Activated T-cell treated with anti-CD3 and anti-CD28 coated beads, Interleukin-2, amount 50 U/mL, for 4 hours (primary cell): ENCODE data around the gene CRACR2A. TPM values are rescaled to one million over a fixed set of nuclear protein-coding genes. Genes with fewer than 3 reads are reported as not detected.

Experiments used
- ATAC-seq, 2 donors: fragments of 200-7000 bp; cut with Tn5 transposase; one replicate each; pipeline ENCODE4 v1.10.0; 2021
- DNase-seq: peaks from one replicate; pipeline ENCODE4 v3.0.0-alpha.2; 2020
- H3K27me3 Mint-ChIP-seq: one replicate; pipeline ENCODE4 v1.8.0; 2021; ENCODE audit warnings: low read depth, mixed read lengths
- H3K36me3 Mint-ChIP-seq: one replicate; pipeline ENCODE4 v1.8.0; 2022; ENCODE audit warnings: mixed read lengths; ENCODE audit not compliant: insufficient read depth
- H3K4me1 Mint-ChIP-seq: one replicate; pipeline ENCODE4 v1.8.0; 2021; ENCODE audit warnings: low read depth, mixed read lengths
- H3K4me3 Mint-ChIP-seq: one replicate; pipeline ENCODE4 v1.8.0; 2021; ENCODE audit warnings: mild to moderate bottlenecking, moderate library complexity, mixed read lengths
- H3K9me3 Mint-ChIP-seq: one replicate; pipeline ENCODE4 v1.8.0; 2021; ENCODE audit warnings: mixed read lengths
- total RNA-seq, 3 donors: library from RNA; stranded (reverse); gene quantifications; one replicate each; pipeline ENCODE4 v1.2.1, GENCODE V29; 2021

Gene CRACR2A
- total RNA-seq, 3 donors from 2014 or later = 31.8 to 48.0 (median 46.2) TPM

DNA sequence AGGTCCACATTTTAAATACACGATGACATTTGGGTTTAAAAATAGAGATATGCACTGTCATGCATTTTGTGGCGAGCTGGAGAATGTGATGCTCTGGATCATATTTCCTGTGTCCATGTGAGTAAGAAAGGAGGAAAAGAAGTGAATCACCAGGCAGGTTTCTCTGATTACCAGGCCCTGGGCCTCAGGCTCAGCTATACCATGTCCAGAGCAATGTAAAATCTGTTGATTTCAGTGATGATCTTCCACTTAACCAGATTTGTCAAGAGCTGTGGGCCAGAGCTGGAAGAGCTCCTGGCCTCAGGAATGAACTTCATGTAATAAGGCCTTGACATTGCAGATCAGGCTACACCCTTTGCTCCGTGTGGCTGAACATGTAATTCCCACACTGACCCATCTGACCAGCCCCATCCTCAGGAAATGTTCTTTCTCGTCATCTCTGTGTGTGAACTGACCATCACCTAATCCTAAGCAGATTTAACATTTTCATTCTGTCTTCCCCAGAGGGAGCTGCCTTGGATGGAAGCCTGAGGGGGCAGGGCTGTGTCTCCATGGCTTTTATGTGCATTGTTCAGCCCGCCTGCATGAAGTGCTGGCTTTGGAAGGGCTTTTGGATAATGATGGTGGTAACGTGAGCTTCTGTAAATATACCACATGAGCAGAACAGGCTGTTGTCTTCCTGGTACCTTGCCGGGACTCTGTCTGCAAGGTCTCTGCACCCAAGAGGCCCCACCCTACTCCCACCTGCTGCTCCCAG is 54.5 kb downstream of the CRACR2A start:
- Mint-ChIP-seq H3K36me3 (peaks cover 36% of the 10 kb centered on the region), H3K4me1 (peaks cover 4% of the 10 kb centered on the region), H3K27me3 (no peaks in the 10 kb centered on the region), H3K4me3 (no peak overlapping the region), H3K9me3 (peaks cover 2% of the 10 kb centered on the region)
- ATAC-seq (no peak), DNase-seq (no peak)

DNA sequence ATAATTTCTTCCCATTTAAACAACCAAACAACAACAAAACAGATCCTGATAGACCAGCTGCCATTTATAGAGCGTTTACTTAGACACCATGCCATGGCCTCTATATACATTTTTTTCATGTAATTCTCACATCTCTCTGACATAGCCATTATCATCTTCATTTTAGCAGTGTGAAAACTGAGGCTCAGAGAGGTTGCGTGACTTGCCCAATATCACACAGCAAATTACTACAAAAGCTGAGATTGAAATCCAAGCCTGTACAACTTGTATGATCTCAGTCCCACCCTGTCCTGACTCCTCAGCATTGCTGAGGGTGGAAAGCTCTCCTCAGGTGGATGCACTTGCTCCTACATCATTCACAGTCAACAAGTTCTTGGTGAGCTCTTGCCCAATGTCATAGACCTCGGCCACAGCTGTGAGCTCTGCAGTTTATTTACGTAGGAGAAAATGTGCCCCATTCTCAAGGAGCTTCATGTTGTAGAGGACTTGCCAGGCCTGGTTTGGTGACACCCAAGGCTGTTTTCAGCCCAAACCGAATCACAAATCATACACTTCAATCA is 55.5 kb downstream of the CRACR2A start:
- DNase-seq (no peak), ATAC-seq (no peak)
- Mint-ChIP-seq H3K4me3 (no peak overlapping the region), H3K27me3 (no peaks in the 10 kb centered on the region), H3K9me3 (no peaks in the 10 kb centered on the region), H3K36me3 (peaks cover 37% of the 10 kb centered on the region), H3K4me1 (peaks cover 4% of the 10 kb centered on the region)

DNA sequence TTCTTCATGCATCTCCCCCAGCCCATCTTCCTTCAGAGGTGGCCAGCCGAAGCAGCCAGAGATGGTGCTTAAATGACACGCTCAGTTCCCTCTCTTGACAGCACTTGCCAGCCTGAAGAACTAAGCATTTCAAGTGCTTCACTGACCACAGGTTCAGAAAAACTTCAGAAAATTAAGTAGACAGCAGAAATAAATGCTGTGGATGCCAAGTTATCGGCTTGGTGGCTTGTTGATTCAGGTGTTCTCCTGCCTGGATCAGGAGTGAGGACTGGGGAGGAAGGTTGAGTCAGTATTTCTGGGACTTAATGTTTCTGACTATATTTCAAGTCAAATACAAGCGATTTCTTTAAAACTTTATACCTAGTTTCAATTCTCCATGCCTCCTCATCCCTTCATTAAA is 58.2 kb downstream of the CRACR2A start:
- Mint-ChIP-seq H3K4me1 (no peaks in the 10 kb centered on the region), H3K9me3 (no peaks in the 10 kb centered on the region), H3K4me3 (no peak overlapping the region), H3K27me3 (no peaks in the 10 kb centered on the region), H3K36me3 (peaks cover 53% of the 10 kb centered on the region)
- no peak for ATAC-seq
- DNase-seq = no peak

DNA sequence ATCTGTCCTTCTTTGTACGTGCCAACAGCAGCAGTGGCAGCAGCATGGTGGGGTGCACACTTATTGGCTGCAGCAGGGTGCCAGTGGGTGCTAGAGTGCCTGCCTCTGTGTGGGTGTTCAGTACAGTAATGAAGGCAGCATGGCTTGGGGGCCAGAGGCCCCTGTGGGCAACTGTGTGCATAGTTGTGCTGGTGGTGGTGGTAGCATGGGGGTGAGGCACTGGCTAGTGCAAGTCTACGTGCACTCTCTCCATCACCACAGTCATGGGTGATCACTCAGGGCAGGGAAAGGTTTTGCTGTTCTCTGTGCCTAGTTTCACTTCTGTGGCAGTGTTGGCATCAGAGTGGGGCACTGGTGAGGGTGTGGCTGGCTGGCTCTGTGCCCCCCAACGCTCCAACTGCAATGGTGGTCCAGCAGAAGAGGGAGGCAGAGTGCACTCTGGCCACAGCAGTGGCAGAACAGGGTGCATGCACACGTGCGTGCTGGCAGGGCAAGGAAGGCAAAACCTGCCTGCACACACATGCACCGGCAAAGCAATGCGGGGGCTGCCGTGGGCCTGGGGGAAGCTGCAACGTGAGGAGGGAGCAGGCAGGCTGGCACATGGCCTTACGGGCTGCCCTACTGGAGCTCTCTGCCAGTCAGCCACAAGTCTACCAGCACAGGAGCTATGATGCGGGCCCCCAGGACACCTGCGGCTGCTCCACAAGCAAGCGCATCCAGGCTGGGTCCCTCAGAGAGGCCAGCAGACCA is 60.1 kb downstream of the CRACR2A start:
- H3K36me3 Mint-ChIP-seq = peaks cover 59% of the 10 kb centered on the region

DNA sequence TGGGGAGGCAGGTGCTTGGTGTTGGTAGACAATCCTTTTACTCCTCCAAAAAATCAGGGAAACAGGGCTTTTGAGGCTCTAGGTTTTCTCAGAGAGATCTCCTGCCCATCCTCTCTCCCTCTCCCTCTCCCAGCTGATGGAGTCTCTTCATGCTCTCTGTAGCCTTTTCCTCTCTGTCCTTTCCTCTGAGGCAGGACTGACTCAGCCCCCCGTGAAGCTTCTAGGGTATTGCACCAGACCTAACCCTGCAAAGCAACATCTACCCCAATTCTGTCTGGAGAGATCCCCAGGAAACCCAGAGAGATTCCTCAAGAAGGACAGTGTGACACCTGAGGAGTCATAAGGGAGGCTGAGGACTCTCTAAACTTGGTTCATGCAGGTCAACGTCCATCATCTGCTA is 66.4 kb downstream of the CRACR2A start:
- H3K9me3 Mint-ChIP-seq = no peaks in the 10 kb centered on the region
- H3K36me3 Mint-ChIP-seq = peaks cover 37% of the 10 kb centered on the region
- ATAC-seq = no peak
- no peaks in the 10 kb centered on the region for H3K4me1 Mint-ChIP-seq
- H3K27me3 Mint-ChIP-seq = no peaks in the 10 kb centered on the region
- no peak overlapping the region for H3K4me3 Mint-ChIP-seq
- DNase-seq = no peak

More for the DNA sequence above, 60.1 kb downstream of the CRACR2A start:
- no peak for ATAC-seq
- Mint-ChIP-seq H3K4me1 (no peaks in the 10 kb centered on the region), H3K27me3 (no peaks in the 10 kb centered on the region), H3K9me3 (no peaks in the 10 kb centered on the region), H3K4me3 (no peak overlapping the region)
- no peak for DNase-seq

DNA sequence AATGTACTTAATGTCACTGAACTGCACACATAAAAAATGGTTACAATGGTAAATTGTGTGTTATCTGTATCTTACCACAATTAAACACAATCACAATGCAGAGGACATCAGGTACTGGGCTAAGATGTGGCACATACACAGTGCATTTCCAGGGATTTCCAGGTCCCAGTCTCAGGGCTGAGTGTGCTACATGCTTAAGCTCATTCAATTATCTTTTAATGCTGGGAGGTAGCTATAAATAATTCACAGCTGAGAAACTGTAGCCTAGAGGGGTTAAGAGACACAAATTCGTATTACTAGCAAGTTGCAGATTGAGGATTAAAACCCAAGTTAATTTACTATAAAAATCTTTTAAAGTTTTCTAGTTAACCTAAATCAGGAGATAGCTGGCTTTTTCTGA is 67.1 kb downstream of the CRACR2A start:
- ATAC-seq (no peak), DNase-seq (no peak)
- H3K27me3 Mint-ChIP-seq = no peaks in the 10 kb centered on the region
- no peaks in the 10 kb centered on the region for H3K4me1 Mint-ChIP-seq
- no peaks in the 10 kb centered on the region for H3K9me3 Mint-ChIP-seq
- H3K4me3 Mint-ChIP-seq = no peak overlapping the region
- H3K36me3 Mint-ChIP-seq = peaks cover 38% of the 10 kb centered on the region

DNA sequence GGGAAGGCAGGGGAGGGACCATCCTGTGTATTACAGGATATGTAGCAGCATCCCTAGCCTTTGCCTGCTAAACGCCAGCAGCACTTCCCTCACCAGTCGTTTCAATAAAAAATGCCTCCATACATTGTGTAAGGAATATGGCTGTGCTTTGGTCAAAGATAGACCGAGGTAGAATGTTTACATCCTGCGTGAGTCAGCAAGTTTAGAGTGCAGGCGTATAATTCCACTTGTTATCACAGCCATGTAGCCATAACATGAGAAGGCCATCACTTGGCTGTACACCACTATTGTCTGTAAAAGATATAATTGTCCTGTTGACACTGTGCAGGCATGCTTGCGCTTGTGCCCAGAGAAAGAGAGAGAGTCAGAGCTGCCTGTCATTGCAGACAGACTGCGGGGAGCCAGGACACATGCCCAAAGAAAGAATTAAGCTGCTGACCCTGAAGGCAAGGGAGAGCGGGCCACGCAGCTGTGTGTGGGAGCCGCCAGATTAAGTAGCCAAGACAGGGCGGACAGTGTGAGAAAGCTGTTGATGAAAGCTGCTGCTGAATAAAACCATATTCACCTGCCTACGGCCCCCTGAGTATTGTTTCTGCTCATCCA is 68.4 kb downstream of the CRACR2A start:
- H3K36me3 Mint-ChIP-seq = peaks cover 30% of the 10 kb centered on the region
- ATAC-seq = no peak
- H3K27me3 Mint-ChIP-seq = no peaks in the 10 kb centered on the region
- no peak overlapping the region for H3K4me3 Mint-ChIP-seq
- no peaks in the 10 kb centered on the region for H3K4me1 Mint-ChIP-seq
- no peak for DNase-seq
- no peaks in the 10 kb centered on the region for H3K9me3 Mint-ChIP-seq

DNA sequence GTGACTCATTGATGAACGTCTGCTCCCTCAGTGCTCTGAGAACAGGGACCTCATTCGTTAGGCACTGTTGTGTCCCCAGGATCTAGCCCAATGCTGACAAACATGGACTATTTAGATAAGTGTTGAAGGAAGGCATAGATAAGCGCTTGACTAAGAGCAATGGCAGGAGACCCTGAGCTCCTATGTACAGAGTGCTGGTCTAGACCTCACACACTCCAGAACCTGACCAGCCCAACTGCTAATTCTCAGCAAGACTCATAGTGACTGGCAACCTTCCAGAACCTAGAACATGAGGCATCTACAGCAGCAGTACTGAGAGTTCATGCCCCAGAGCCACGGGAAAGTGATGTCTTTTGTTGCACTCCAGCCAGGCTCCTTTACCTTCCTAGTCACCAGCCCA is 69.2 kb downstream of the CRACR2A start:
- H3K4me1 Mint-ChIP-seq = no peaks in the 10 kb centered on the region
- peaks cover 35% of the 10 kb centered on the region for H3K36me3 Mint-ChIP-seq
- ATAC-seq = no peak
- no peaks in the 10 kb centered on the region for H3K9me3 Mint-ChIP-seq
- H3K27me3 Mint-ChIP-seq = no peaks in the 10 kb centered on the region
- H3K4me3 Mint-ChIP-seq = no peak overlapping the region
- DNase-seq = no peak

DNA sequence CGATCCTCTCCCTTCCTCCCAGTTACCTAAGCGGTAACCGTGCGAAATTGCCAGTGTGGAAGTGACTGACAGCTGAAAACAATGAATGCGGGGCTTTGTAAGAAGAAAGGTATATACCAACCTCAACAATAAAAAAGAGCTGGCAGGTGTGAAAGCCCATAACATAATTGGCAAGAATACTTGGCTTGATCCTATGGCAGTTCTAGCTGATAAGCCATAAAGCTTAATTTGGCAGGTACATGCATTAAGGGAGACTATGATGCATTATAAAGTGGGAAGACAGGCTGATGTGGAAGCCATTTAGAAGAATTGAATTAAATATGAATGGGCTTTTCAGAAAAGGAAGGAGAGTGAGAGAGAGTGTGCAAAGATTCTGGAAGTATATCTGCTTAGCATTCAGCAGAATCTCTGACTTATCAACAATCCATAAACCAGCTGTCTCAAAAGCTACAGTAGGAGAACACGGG is 71.3 kb downstream of the CRACR2A start:
- Mint-ChIP-seq H3K36me3 (peaks cover 37% of the 10 kb centered on the region), H3K4me1 (no peaks in the 10 kb centered on the region), H3K9me3 (no peaks in the 10 kb centered on the region), H3K4me3 (no peak overlapping the region), H3K27me3 (no peaks in the 10 kb centered on the region)
- no peak for DNase-seq
- ATAC-seq = no peak

DNA sequence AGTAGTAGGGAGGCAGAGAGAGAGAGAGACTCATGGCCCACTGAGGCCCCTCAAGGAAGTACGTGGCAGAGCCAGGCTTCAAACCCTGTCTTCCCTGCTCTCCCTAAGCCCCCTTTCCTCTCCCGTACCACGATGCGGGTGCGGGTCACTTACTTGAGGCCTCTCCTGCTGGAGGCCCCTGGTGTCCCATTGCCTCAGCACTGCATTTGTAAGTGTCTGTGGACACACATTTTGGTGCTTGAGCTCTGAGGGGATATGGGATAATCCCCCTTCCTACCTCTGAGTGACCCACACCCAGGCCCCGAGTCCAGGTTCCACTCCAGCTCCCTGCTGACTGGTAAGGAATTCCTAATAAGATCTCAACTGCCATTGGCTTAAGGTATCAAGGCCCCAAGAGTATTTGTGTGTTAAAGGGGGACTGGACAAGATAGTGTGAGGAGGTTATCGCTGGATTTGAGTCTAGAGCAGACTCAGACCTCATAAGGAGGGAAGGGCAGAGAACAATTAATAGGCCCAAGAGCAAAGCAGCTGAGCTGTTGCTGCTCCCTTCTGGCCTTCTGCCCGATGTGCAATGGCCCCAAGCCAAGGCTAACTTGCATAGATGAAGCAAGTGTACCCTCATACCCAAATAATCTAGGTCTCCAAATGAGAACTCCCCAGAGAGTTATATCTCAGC is 71.9 kb downstream of the CRACR2A start:
- Mint-ChIP-seq H3K4me1 (no peaks in the 10 kb centered on the region), H3K4me3 (no peak overlapping the region), H3K36me3 (peaks cover 42% of the 10 kb centered on the region), H3K9me3 (no peaks in the 10 kb centered on the region), H3K27me3 (no peaks in the 10 kb centered on the region)
- ATAC-seq (no peak), DNase-seq (no peak)

DNA sequence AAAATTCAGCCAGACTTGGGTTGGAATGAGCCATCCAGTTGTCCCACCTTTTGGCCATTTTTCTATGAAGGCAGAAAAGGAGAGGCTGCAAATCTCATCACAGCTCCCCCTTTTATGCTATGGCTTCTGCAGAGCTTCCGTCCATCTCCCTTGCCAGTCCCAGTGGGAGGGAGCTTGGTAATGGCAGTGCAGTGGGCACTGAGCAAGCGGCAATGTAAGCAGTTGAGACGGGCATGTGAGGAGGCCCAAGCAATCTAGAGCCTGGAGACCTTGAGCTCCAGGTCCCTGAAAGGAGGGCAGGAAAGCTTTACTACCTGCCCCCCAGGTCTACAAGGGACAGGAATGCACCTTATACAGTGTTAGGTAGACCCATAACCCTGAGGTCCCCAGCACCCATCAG is 73.1 kb downstream of the CRACR2A start:
- no peak for ATAC-seq
- Mint-ChIP-seq H3K36me3 (peaks cover 37% of the 10 kb centered on the region), H3K27me3 (no peaks in the 10 kb centered on the region)

DNA sequence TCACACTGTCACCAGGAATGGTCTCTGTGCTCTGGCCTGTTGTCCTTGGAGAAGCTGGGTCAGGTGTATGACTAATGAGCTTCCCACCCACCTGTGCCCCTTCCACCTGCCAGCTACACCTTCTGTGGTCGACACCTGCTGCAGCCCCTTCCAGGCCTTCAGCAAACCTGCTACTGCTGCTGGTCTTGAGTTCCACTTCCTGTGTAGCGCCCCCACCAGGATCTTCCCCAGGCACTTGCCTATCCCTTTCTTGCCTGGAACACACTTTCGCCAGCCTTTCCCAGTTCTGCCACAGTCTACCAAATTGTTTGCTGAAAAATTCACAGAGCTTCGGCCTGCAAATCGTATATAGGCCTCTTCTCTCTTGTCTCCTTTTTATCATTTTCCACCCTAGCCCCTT is 75.3 kb downstream of the CRACR2A start:
- DNase-seq = no peak
- no peaks in the 10 kb centered on the region for H3K9me3 Mint-ChIP-seq
- no peaks in the 10 kb centered on the region for H3K27me3 Mint-ChIP-seq
- peaks cover 38% of the 10 kb centered on the region for H3K36me3 Mint-ChIP-seq
- H3K4me3 Mint-ChIP-seq = no peak overlapping the region
- no peaks in the 10 kb centered on the region for H3K4me1 Mint-ChIP-seq
- no peak for ATAC-seq

More for the DNA sequence above, 73.1 kb downstream of the CRACR2A start:
- no peaks in the 10 kb centered on the region for H3K9me3 Mint-ChIP-seq
- H3K4me1 Mint-ChIP-seq = no peaks in the 10 kb centered on the region
- DNase-seq = no peak
- H3K4me3 Mint-ChIP-seq = no peak overlapping the region

DNA sequence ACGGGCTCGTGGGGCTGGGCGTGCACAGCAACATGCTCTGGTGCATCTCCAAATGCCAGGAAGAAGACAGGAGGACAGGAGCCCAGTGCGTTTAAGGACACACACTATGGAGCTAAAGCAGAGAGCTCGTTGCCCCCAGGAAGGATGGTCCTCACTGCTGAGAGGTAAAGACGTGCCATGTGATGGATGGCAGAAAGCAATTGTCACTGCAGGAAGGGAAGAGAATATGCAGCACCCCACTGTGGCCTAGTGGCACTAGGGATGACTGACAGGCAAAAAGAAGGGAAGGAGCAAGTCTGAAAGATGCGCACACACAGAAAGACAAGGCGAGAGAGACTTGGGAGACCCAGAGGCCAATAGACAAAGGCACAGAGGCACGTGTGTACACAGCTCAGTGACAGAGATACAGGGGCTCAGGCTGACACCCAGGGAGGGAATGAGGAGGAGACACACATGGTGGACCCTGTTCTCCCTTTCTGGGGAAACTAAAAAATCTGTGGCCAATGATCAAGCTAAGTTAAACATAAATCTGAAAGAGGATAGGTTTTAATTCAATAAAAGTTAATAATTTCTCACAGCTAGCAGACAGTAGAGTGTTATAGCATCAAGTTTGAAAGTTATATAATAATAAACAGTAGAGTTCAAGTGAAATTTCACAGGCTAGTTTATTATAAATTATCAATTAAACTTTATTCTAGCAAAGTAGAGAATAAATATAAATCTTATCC is 78.8 kb downstream of the CRACR2A start:
- no peaks in the 10 kb centered on the region for H3K4me1 Mint-ChIP-seq
- no peaks in the 10 kb centered on the region for H3K27me3 Mint-ChIP-seq
- peaks cover 32% of the 10 kb centered on the region for H3K36me3 Mint-ChIP-seq
- no peak overlapping the region for H3K4me3 Mint-ChIP-seq
- ATAC-seq (no peak), DNase-seq (no peak)
- H3K9me3 Mint-ChIP-seq = no peaks in the 10 kb centered on the region
